Measurements from ENCODE around the gene DKK3. TPM values are rescaled to one million over a fixed set of nuclear protein-coding genes. Genes with fewer than 3 reads are reported as not detected.

The DKK3 gene
- polyA plus RNA-seq, 4 donors = 4.2 to 29.1 (median 6.9) TPM

DNA sequence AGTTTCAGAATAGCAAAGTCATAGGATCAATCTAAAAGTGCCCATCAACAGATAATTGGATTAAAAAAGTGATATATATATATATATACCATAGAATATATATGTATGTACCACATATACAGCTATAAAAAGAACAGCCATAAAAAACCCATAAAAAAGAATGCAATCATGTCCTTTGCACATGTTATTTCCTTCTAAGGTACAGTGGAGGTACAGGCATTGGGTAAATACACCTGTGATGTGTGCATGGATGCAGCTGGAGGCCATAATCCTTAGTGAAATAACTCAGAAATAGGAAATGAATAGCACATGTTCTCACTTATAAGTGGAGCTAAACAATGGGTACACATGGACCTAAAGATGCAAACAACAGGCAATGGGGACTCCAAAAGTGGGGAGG, 7.1 kb upstream of the DKK3 start:
- FAIRE-seq (no peak), DNase-seq (no peak)
- Histone ChIP-seq H3K27me3 (ENCODE audit: control insufficient read depth in 3 of 3, insufficient read depth in 3 of 3, low read length in 3 of 3) (peaks cover 0 to 6% (median 2%) of the 10 kb centered on the region in 3 donors), H3K4me3 (ENCODE audit: low read depth in 1 of 3, low read length in 3 of 3) (no peak overlapping the region), H3K9me3 (ENCODE audit: control insufficient read depth in 2 of 2, insufficient read depth in 1 of 2, low read depth in 1 of 2, low read length in 1 of 2) (no peaks in the 10 kb centered on the region), H3K27ac (ENCODE audit: low read depth in 1 of 3, low read length in 2 of 3) (no peak overlapping the region), H3K4me1 (ENCODE audit: control insufficient read depth in 3 of 3, insufficient read depth in 2 of 3, low read depth in 1 of 3, low read length in 2 of 3) (no peaks in the 10 kb centered on the region), H3K36me3 (ENCODE audit: control insufficient read depth in 3 of 3, insufficient read depth in 2 of 3, low read depth in 1 of 3, low read length in 3 of 3) (no peaks in the 10 kb centered on the region)

- no peaks in the 10 kb centered on the region for H3K36me3 ChIP-seq (ENCODE audit: control insufficient read depth in 3 of 3, insufficient read depth in 2 of 3, low read depth in 1 of 3, low read length in 3 of 3)
- no peaks in the 10 kb centered on the region for H3K9me3 ChIP-seq (ENCODE audit: control insufficient read depth in 2 of 2, insufficient read depth in 1 of 2, low read depth in 1 of 2, low read length in 1 of 2)
- DNase-seq (no peak), FAIRE-seq (no peak)
- peaks cover 2 to 20% (median 2%) of the 10 kb centered on the region in 3 donors for H3K27me3 ChIP-seq (ENCODE audit: control insufficient read depth in 3 of 3, insufficient read depth in 3 of 3, low read length in 3 of 3)
- H3K4me1 ChIP-seq (ENCODE audit: control insufficient read depth in 3 of 3, insufficient read depth in 2 of 3, low read depth in 1 of 3, low read length in 2 of 3) = no peaks in the 10 kb centered on the region
- no peak overlapping the region for H3K4me3 ChIP-seq (ENCODE audit: low read depth in 1 of 3, low read length in 3 of 3)
- 65 to 80% (median 74%) methylated on average over 3 of the region's 3 CpGs for WGBS, 3 donors
- no peak overlapping the region for H3K27ac ChIP-seq (ENCODE audit: low read depth in 1 of 3, low read length in 2 of 3)
These were observed 5.4 kb upstream of the DKK3 start for GRCh38 chr11:12013781-12014180.

- 52 to 57% (median 55%) methylated on average over 15 of the region's 15 CpGs for WGBS, 3 donors
- no peak overlapping the region for H3K27ac ChIP-seq (ENCODE audit: low read depth in 1 of 3, low read length in 2 of 3)
- DNase-seq = peak in 1 of 2 donors; percentile 19
- no peak for FAIRE-seq
- no peaks in the 10 kb centered on the region for H3K36me3 ChIP-seq (ENCODE audit: control insufficient read depth in 3 of 3, insufficient read depth in 2 of 3, low read depth in 1 of 3, low read length in 3 of 3)
- no peaks in the 10 kb centered on the region for H3K9me3 ChIP-seq (ENCODE audit: control insufficient read depth in 2 of 2, insufficient read depth in 1 of 2, low read depth in 1 of 2, low read length in 1 of 2)
- no peaks in the 10 kb centered on the region for H3K4me1 ChIP-seq (ENCODE audit: control insufficient read depth in 3 of 3, insufficient read depth in 2 of 3, low read depth in 1 of 3, low read length in 2 of 3)
- peak overlapping the region in 1 of 3 donors; percentile 13 for H3K4me3 ChIP-seq (ENCODE audit: low read depth in 1 of 3, low read length in 3 of 3)
- peaks cover 6 to 46% (median 12%) of the 10 kb centered on the region in 3 donors for H3K27me3 ChIP-seq (ENCODE audit: control insufficient read depth in 3 of 3, insufficient read depth in 3 of 3, low read length in 3 of 3)
These were observed 1.3 kb upstream of the DKK3 start for GRCh38 chr11:12009617-12010321.

DNA sequence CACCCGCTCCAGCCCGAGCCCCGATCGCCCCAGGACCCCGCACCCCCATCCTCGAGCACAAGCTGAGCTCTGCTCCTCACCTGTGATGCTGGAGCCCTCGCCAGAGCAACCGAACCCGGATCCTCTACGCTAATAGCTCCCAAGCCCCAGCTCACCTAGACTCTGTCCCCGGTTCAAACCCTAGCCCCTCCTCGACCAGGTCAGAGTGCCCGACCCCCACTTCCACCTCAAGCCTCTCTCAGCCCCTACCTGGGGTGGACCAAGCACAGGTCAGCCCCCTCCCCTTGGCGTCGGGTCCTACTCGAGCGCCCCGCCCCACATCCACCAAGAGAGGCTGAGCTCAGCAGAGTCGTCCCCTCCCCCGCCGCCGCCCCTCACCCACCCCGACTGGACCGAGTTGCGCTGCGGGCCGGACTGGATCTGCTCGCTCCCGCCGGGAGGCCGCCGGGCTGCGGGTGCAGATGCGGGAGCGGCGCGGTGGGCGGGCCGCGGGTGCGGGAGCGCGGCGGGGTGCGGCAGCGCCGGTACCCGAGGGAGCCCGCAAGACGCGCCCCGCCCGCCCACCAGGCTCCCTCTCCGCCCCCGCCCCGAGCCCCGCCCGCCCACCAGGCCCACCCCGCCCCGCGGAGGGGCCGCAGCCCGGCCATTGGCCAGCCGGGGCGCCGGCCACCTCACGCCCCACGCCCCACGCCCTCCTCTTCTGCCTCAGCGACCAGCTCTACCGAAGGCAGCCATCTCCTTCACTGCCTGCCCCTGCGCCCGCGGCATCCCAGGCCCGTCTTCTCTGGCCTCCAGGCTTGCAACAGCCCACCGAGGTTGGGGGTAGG, 577 bp upstream of the DKK3 start:
- H3K9me3 ChIP-seq (ENCODE audit: control insufficient read depth in 2 of 2, insufficient read depth in 1 of 2, low read depth in 1 of 2, low read length in 1 of 2) = no peaks in the 10 kb centered on the region
- H3K4me3 ChIP-seq (ENCODE audit: low read depth in 1 of 3, low read length in 3 of 3) = peak overlapping the region in 2 of 3 donors; percentile 27 to 61
- WGBS, 3 donors = 1 to 4% (median 2%) methylated on average over 21 to 76 of the region's 76 CpGs
- H3K27me3 ChIP-seq (ENCODE audit: control insufficient read depth in 3 of 3, insufficient read depth in 3 of 3, low read length in 3 of 3) = peaks cover 6 to 53% (median 12%) of the 10 kb centered on the region in 3 donors
- no peaks in the 10 kb centered on the region for H3K4me1 ChIP-seq (ENCODE audit: control insufficient read depth in 3 of 3, insufficient read depth in 2 of 3, low read depth in 1 of 3, low read length in 2 of 3)
- FAIRE-seq (no peak), DNase-seq (peak in 1 of 2 donors; percentile 30)
- H3K27ac ChIP-seq (ENCODE audit: low read depth in 1 of 3, low read length in 2 of 3) = no peak overlapping the region
- no peaks in the 10 kb centered on the region for H3K36me3 ChIP-seq (ENCODE audit: control insufficient read depth in 3 of 3, insufficient read depth in 2 of 3, low read depth in 1 of 3, low read length in 3 of 3)

- Histone ChIP-seq H3K36me3 (ENCODE audit: control insufficient read depth in 3 of 3, insufficient read depth in 2 of 3, low read depth in 1 of 3, low read length in 3 of 3) (no peaks in the 10 kb centered on the region), H3K27me3 (ENCODE audit: control insufficient read depth in 3 of 3, insufficient read depth in 3 of 3, low read length in 3 of 3) (peaks cover 6 to 53% (median 12%) of the 10 kb centered on the region in 3 donors), H3K27ac (ENCODE audit: low read depth in 1 of 3, low read length in 2 of 3) (peak overlapping the region in 1 of 3 donors; percentile 14), H3K9me3 (ENCODE audit: control insufficient read depth in 2 of 2, insufficient read depth in 1 of 2, low read depth in 1 of 2, low read length in 1 of 2) (no peaks in the 10 kb centered on the region), H3K4me1 (ENCODE audit: control insufficient read depth in 3 of 3, insufficient read depth in 2 of 3, low read depth in 1 of 3, low read length in 2 of 3) (no peaks in the 10 kb centered on the region), H3K4me3 (ENCODE audit: low read depth in 1 of 3, low read length in 3 of 3) (no peak overlapping the region)
- no peak for FAIRE-seq
- 77 to 88% (median 79%) methylated on average over 5 of the region's 5 CpGs for WGBS, 3 donors
- DNase-seq = no peak
These were observed 1.2 kb downstream of the DKK3 start for GRCh38 chr11:12007230-12007593.

DNA sequence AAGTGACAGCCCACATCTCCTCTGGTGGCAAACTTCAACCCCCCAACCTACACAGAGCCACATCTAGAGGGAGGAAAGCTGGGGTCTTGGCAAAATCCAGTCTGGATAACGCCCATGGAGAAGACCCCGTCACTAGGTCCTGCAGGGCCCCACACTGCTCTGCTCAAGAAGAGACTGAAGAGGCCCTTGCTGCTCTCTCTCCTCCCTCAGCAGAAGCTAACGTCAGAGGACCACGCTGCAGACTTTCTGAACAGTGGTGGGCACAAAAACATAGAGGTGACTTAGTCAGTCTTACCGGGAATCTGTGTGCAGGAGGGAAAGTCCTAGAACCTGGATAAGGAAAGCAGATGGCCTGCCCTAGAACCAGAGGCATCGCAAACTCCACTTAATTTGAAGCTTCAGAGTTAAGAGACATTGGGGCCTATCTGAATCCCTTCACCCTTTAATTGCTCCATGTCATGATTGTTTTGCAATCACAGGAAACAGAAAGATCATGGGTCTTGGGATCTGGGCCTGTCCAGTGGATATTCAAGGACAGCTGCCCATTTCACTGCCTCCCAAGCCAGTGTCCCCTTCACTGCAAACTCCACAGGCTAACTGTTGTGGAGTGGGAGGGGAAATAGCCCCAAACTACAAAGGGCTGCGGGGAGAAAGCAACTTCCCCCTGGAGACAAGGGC, 1.7 kb downstream of the DKK3 start:
- DNase-seq (no peak), FAIRE-seq (no peak)
- H3K27ac ChIP-seq (ENCODE audit: low read depth in 1 of 3, low read length in 2 of 3) = peak overlapping the region in 1 of 3 donors; percentile 14
- peaks cover 6 to 53% (median 12%) of the 10 kb centered on the region in 3 donors for H3K27me3 ChIP-seq (ENCODE audit: control insufficient read depth in 3 of 3, insufficient read depth in 3 of 3, low read length in 3 of 3)
- WGBS, 3 donors = 92 to 94% (median 93%) methylated on average over 7 of the region's 7 CpGs
- H3K36me3 ChIP-seq (ENCODE audit: control insufficient read depth in 3 of 3, insufficient read depth in 2 of 3, low read depth in 1 of 3, low read length in 3 of 3) = no peaks in the 10 kb centered on the region
- no peak overlapping the region for H3K4me3 ChIP-seq (ENCODE audit: low read depth in 1 of 3, low read length in 3 of 3)
- no peaks in the 10 kb centered on the region for H3K9me3 ChIP-seq (ENCODE audit: control insufficient read depth in 2 of 2, insufficient read depth in 1 of 2, low read depth in 1 of 2, low read length in 1 of 2)
- no peaks in the 10 kb centered on the region for H3K4me1 ChIP-seq (ENCODE audit: control insufficient read depth in 3 of 3, insufficient read depth in 2 of 3, low read depth in 1 of 3, low read length in 2 of 3)

GRCh38 chr11:12005476-12005875, 3.0 kb downstream of the DKK3 start:
- DNase-seq = no peak
- no peaks in the 10 kb centered on the region for H3K9me3 ChIP-seq (ENCODE audit: control insufficient read depth in 2 of 2, insufficient read depth in 1 of 2, low read depth in 1 of 2, low read length in 1 of 2)
- no peak overlapping the region for H3K27ac ChIP-seq (ENCODE audit: low read depth in 1 of 3, low read length in 2 of 3)
- H3K36me3 ChIP-seq (ENCODE audit: control insufficient read depth in 3 of 3, insufficient read depth in 2 of 3, low read depth in 1 of 3, low read length in 3 of 3) = no peaks in the 10 kb centered on the region
- H3K4me1 ChIP-seq (ENCODE audit: control insufficient read depth in 3 of 3, insufficient read depth in 2 of 3, low read depth in 1 of 3, low read length in 2 of 3) = no peaks in the 10 kb centered on the region
- 62 to 80% (median 73%) methylated on average over 1 of the region's 1 CpG for WGBS, 3 donors
- peaks cover 4 to 51% (median 12%) of the 10 kb centered on the region in 3 donors for H3K27me3 ChIP-seq (ENCODE audit: control insufficient read depth in 3 of 3, insufficient read depth in 3 of 3, low read length in 3 of 3)
- H3K4me3 ChIP-seq (ENCODE audit: low read depth in 1 of 3, low read length in 3 of 3) = no peak overlapping the region
- FAIRE-seq = no peak

DNA sequence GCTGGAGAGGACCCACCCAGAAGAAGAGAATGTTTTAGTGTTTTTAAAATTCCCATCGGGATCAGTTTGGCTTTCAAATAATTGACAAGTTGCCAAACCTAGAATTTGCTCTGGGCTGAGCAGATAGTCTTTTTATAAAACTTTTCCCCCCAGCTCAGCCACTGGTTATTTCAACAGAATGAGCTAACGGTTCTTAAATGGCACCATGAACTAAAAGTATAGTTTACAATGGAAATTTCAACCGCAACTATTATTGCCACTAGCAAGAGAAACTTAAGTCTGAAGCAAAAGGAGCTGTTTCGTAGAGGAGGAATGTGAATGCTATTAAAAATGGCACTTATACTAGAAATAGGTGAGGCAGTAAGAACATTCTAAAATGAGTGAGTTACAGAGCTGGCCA, 3.4 kb downstream of the DKK3 start:
- no peak overlapping the region for H3K4me3 ChIP-seq (ENCODE audit: low read depth in 1 of 3, low read length in 3 of 3)
- no peaks in the 10 kb centered on the region for H3K36me3 ChIP-seq (ENCODE audit: control insufficient read depth in 3 of 3, insufficient read depth in 2 of 3, low read depth in 1 of 3, low read length in 3 of 3)
- DNase-seq = no peak
- H3K4me1 ChIP-seq (ENCODE audit: control insufficient read depth in 3 of 3, insufficient read depth in 2 of 3, low read depth in 1 of 3, low read length in 2 of 3) = no peaks in the 10 kb centered on the region
- FAIRE-seq = no peak
- H3K27me3 ChIP-seq (ENCODE audit: control insufficient read depth in 3 of 3, insufficient read depth in 3 of 3, low read length in 3 of 3) = peaks cover 4 to 47% (median 12%) of the 10 kb centered on the region in 3 donors
- WGBS, 3 donors = 76 to 82% (median 79%) methylated on average over 4 of the region's 4 CpGs
- no peaks in the 10 kb centered on the region for H3K9me3 ChIP-seq (ENCODE audit: control insufficient read depth in 2 of 2, insufficient read depth in 1 of 2, low read depth in 1 of 2, low read length in 1 of 2)
- no peak overlapping the region for H3K27ac ChIP-seq (ENCODE audit: low read depth in 1 of 3, low read length in 2 of 3)

All from small intestine (tissue), 7 donors.